GM10847 (cell line): ENCODE data around the gene SLC11A2.

Experiments used
- POLR2A ChIP-seq: IDR thresholded peaks from 2 replicates; pipeline ENCODE4 v1.6.1; 2011; ENCODE audit not compliant: insufficient read length; ENCODE audit errors: extremely low read depth

The SLC11A2 gene

GRCh38 chr12:50947933-50948626, 78.1 kb downstream of the SLC11A2 start:
- TF ChIP-seq POLR2A = no peak

- TF ChIP-seq POLR2A = no peak
These were observed 88.5 kb downstream of the SLC11A2 start for GRCh38 chr12:50937653-50938052.

- no peak for TF ChIP-seq POLR2A
These were observed 89.2 kb downstream of the SLC11A2 start for GRCh38 chr12:50936821-50937530.

GRCh38 chr12:50934981-50935807, 91.0 kb downstream of the SLC11A2 start:
- TF ChIP-seq POLR2A = no peak

GRCh38 chr12:50934371-50934851, 91.8 kb downstream of the SLC11A2 start:
- TF ChIP-seq POLR2A = no peak

- no peak for TF ChIP-seq POLR2A
These were observed 92.6 kb downstream of the SLC11A2 start for GRCh38 chr12:50933459-50934124.

- TF ChIP-seq POLR2A = no peak
These were observed 93.3 kb downstream of the SLC11A2 start for GRCh38 chr12:50932787-50933280.

GRCh38 chr12:50929831-50930230, 96.4 kb downstream of the SLC11A2 start:
- no peak for TF ChIP-seq POLR2A
